Measurements from ENCODE around the gene CRISPLD2. TPM values are rescaled to one million over a fixed set of nuclear protein-coding genes. Genes with fewer than 3 reads are reported as not detected.

The CRISPLD2 gene
- total and polyA plus RNA-seq, 9 of the 15 experiments (the other 6 are each of a cell fraction or from before 2014, with no cell fraction given), result 0.03 to 0.24 (median 0.04) TPM; not detected in 4

DNA sequence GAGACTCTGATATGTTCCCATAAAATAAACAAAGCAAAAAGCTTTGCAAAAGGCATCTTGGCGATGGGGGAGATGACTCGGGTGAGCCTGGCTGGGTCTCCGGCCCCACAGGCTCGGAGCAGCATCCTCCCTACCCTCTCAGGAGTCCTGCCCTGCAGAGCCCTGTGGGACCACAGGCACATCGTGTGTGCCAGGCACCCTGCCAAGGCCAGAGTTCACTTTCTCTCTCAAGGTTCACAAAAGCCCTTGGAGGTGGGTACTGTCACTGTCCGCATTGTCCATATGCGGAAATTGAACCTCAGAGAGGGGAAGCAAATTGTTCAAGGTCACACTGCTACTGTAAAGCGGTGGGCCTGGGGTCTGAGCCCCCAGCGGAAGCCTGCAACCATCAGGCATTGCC is 48.5 kb downstream of the CRISPLD2 start:
- no peak overlapping the region for H3K4me2 ChIP-seq (ENCODE audit: insufficient read depth, low read length)
- ChIA-PET CTCF (ENCODE audit: low intra/inter-chr PET ratio) (interaction anchor here (0.6 kb wide), 1 partner anchor 19 kb away, joined by 4 read pairs; no protein-coding TSS in a partner anchor), POLR2A (interaction anchor here (1.0 to 2.0 kb wide), 2 partner anchors 9 to 14 kb away, joined by 5 to 7 read pairs; no protein-coding TSS in a partner anchor)
- H3K9me1 ChIP-seq (ENCODE audit: control insufficient read depth, insufficient read depth, low read length), result no peaks in the 10 kb centered on the region
- ATAC-seq (no peak), DNase-seq (ENCODE audit: extremely low read depth in 1 of 4, low spot score in 3 of 4) (no peak), FAIRE-seq (no peak)
- H3K79me2 ChIP-seq (ENCODE audit: control insufficient read depth, insufficient read depth, low read length), result no peaks in the 10 kb centered on the region
- no peak overlapping the region; a peak in 1 of 4 replicates for H3K9ac ChIP-seq (ENCODE audit: insufficient read depth in 1 of 2, low read depth in 2 of 2, low read length in 2 of 2)
- H3K36me3 ChIP-seq (ENCODE audit: control insufficient read depth, insufficient read depth, low read length), result no peaks in the 10 kb centered on the region
- H4K20me1 ChIP-seq (replicated peaks; ENCODE audit: control insufficient read depth, insufficient read depth, low read length), result no peaks in the 10 kb centered on the region
- no TSS peak for BruUV-seq (replicated peaks)
- no peak overlapping the region for H3K4me3 ChIP-seq
- TF ChIP-seq CHD1 (IDR thresholded peaks at IDR 0.05; ENCODE audit: low read length) (no peak), JUN (IDR thresholded peaks at IDR 0.05; ENCODE audit: borderline replicate concordance, low read depth, low read length) (no peak), JUN (CRISPR knock-in tag; IDR thresholded peaks at IDR 0.05; ENCODE audit: borderline replicate concordance) (no peak), RBM17 (IDR thresholded peaks at IDR 0.05; ENCODE audit: borderline replicate concordance, low read depth, low read length) (no peak), HNRNPLL (IDR thresholded peaks at IDR 0.05; ENCODE audit: low read depth, low read length, poor library complexity, severe bottlenecking) (no peak), ZNF140 (CRISPR knock-in tag; IDR thresholded peaks at IDR 0.05) (no peak), HDAC8 (tag; IDR thresholded peaks at IDR 0.05) (no peak), FOS (IDR thresholded peaks at IDR 0.05; ENCODE audit: extremely low read depth, insufficient read length) (no peak), GMEB1 (CRISPR knock-in tag; IDR thresholded peaks at IDR 0.05) (no peak), EP300 (IDR thresholded peaks at IDR 0.05; ENCODE audit: low read length) (no peak), ZNF282 (CRISPR knock-in tag; IDR thresholded peaks at IDR 0.05) (no peak), CAMTA2 (CRISPR knock-in tag; conservative IDR thresholded peaks at IDR 0.05) (no peak), HMG20B (CRISPR knock-in tag; IDR thresholded peaks at IDR 0.05) (no peak), CREB5 (CRISPR knock-in tag; IDR thresholded peaks at IDR 0.05) (no peak), TAF7 (tag; IDR thresholded peaks at IDR 0.05) (no peak), WHSC1 (IDR thresholded peaks at IDR 0.05; ENCODE audit: low read length) (no peak)
- H3K9me3 ChIP-seq (replicated peaks; ENCODE audit: control insufficient read depth, insufficient read depth, low read depth, low read length), result no peaks in the 10 kb centered on the region
- WGBS (ENCODE audit: insufficient coverage, low coverage, missing lambda C conversion rate), result 17% methylated on average over 9 of the region's 9 CpGs
- H3K27ac ChIP-seq (ENCODE audit: extremely low read depth, low read depth, low read length), result no peak overlapping the region
- H2AFZ ChIP-seq (ENCODE audit: low read depth, low read length), result no peak overlapping the region
- peaks cover 59 to 65% of the 10 kb centered on the region in 2 experiments for H3K27me3 ChIP-seq (ENCODE audit: control insufficient read depth in 2 of 2, insufficient read depth in 2 of 2, low read length in 2 of 2)
- H3K4me1 ChIP-seq (replicated peaks in 1 of 2; ENCODE audit: control insufficient read depth in 2 of 2, insufficient read depth in 2 of 2, low read length in 2 of 2), result peaks cover 0 to 3% of the 10 kb centered on the region in 2 experiments; a peak in 2 of 5 replicates
- in situ Hi-C loops (cut with MboI) (no loop called here), intact Hi-C loops (cut with micrococcal nuclease) (no loop called here)
